H1 (cell line): ENCODE measurements around the gene POC1B. TPM values are rescaled to one million over a fixed set of nuclear protein-coding genes. Genes with fewer than 3 reads are reported as not detected.

Experiments used
- CTCF ChIA-PET: fragments of 300-600 bp; sonication (Branson Sonifier 250); formaldehyde crosslinking; loops from one replicate; lab custom pipeline; 2021; ENCODE audit not compliant: partially characterized antibody; lab: Charles Lee
- POLR2A ChIA-PET: fragments of 300-600 bp; sonication (Branson Sonifier 250); formaldehyde crosslinking; loops from one replicate; lab custom pipeline; 2021; ENCODE audit warnings: inconsistent platforms; ENCODE audit not compliant: partially characterized antibody; lab: Charles Lee
- DNase-seq, 2 experiments: peaks; one replicate each; pipeline versions ENCODE4 v3.0.0 to v3.0.0-alpha.2; 2010 to 2022; ENCODE audit warnings: low spot score in 2 of 2, low read depth in 1 of 2, mixed read lengths in 1 of 2
- FAIRE-seq: peaks from 2 replicates; lab custom pipeline; 2011; peaks lifted over from hg19 to GRCh38; lab: Jason Lieb, UNC
- H2AFZ ChIP-seq: 2 replicates; pipeline ENCODE4 v1.8.1; 2012; ENCODE audit warnings: low read length, inconsistent platforms
- H2AK5ac ChIP-seq: 2 replicates; pipeline ENCODE4 v1.6.1; 2013; ENCODE audit warnings: low read depth, low read length
- H2BK120ac ChIP-seq: replicated peaks from 2 replicates; pipeline ENCODE3; 2013; ENCODE audit warnings: low read depth, low read length, inconsistent platforms
- H2BK12ac ChIP-seq: 2 replicates; pipeline ENCODE4 v1.6.1; 2013; ENCODE audit warnings: low read depth, low read length
- H2BK15ac ChIP-seq: 2 replicates; pipeline ENCODE4 v1.6.1; 2013; ENCODE audit warnings: low read length
- H2BK20ac ChIP-seq: 2 replicates; pipeline ENCODE4 v1.6.1; 2013; ENCODE audit warnings: low read length
- H2BK5ac ChIP-seq: 2 replicates; pipeline ENCODE4 v1.6.1; 2013; ENCODE audit warnings: low read depth, low read length
- H3K14ac ChIP-seq: 2 replicates; pipeline ENCODE4 v1.6.1; 2013; ENCODE audit warnings: inconsistent platforms; ENCODE audit not compliant: insufficient read length
- H3K18ac ChIP-seq: 2 replicates; pipeline ENCODE4 v1.6.1; 2013; ENCODE audit warnings: low read length; ENCODE audit errors: extremely low read depth
- H3K23ac ChIP-seq: 2 replicates; pipeline ENCODE4 v1.6.1; 2013; ENCODE audit warnings: inconsistent platforms; ENCODE audit not compliant: insufficient read length
- H3K23me2 ChIP-seq: 2 replicates; pipeline ENCODE4 v1.6.1; 2013; ENCODE audit warnings: low read depth, low read length
- H3K27ac ChIP-seq: 2 replicates; pipeline ENCODE4 v1.6.1; 2011; ENCODE audit warnings: low read depth, low read length, inconsistent platforms
- H3K27me3 ChIP-seq, 4 experiments: replicated peaks in 1 of 4; 1 replicate in 1 of 4; 2 replicates in 3 of 4; pipeline versions ENCODE4 v1.6.1 to v1.8.1; 2011 to 2013; ENCODE audit warnings: low read length in 3 of 4, mild to moderate bottlenecking in 3 of 4, inconsistent platforms in 2 of 4, mixed read lengths in 2 of 4, moderate library complexity in 1 of 4; ENCODE audit not compliant: control insufficient read depth in 3 of 4, insufficient read depth in 3 of 4; ENCODE audit errors: extremely low read depth in 1 of 4
- H3K36me3 ChIP-seq, 4 experiments: 2 replicates each; pipeline versions ENCODE4 v1.6.1 to v1.8.1; 2011 to 2013; ENCODE audit warnings: mild to moderate bottlenecking in 4 of 4, low read length in 3 of 4, moderate library complexity in 2 of 4, control low read depth in 1 of 4, inconsistent platforms in 1 of 4; ENCODE audit not compliant: insufficient read depth in 4 of 4, control insufficient read depth in 2 of 4
- H3K4ac ChIP-seq: replicated peaks from 2 replicates; pipeline ENCODE3; 2013; ENCODE audit warnings: low read length, low read depth, mixed read lengths, inconsistent platforms; ENCODE audit not compliant: insufficient read length
- H3K4me1 ChIP-seq, 4 experiments: replicated peaks in 1 of 4; 1 replicate in 1 of 4; 2 replicates in 3 of 4; pipeline versions ENCODE4 v1.6.1 to v1.8.1; 2011 to 2013; ENCODE audit warnings: low read length in 3 of 4, inconsistent platforms in 2 of 4, mixed read lengths in 1 of 4; ENCODE audit not compliant: insufficient read depth in 4 of 4, control insufficient read depth in 3 of 4
- H3K4me2 ChIP-seq, 2 experiments: 2 replicates each; pipeline versions ENCODE4 v1.6.1 to v1.8.1; 2011 to 2013; ENCODE audit warnings: low read depth in 2 of 2, low read length in 2 of 2, control low read depth in 1 of 2, inconsistent platforms in 1 of 2, mild to moderate bottlenecking in 1 of 2; ENCODE audit not compliant: insufficient read depth in 1 of 2
- H3K4me3 ChIP-seq, 4 experiments: fragments of 200-600, 300-600 bp in 1 of 4; sonication (generic), shearing (Covaris generic), sonication (Bioruptor Twin) in 1 of 4; 2 replicates each; pipeline versions ENCODE4 v1.5.1 to v1.8.1; 2011 to 2016; ENCODE audit warnings: low read length in 4 of 4, low read depth in 3 of 4, control low read depth in 2 of 4, inconsistent platforms in 2 of 4, mild to moderate bottlenecking in 2 of 4, mixed read lengths in 1 of 4, moderate library complexity in 1 of 4; ENCODE audit not compliant: insufficient read depth in 2 of 4; ENCODE audit errors: extremely low read depth in 1 of 4
- H3K56ac ChIP-seq: replicated peaks from 2 replicates; pipeline ENCODE3; 2013; ENCODE audit warnings: low read depth, mild to moderate bottlenecking, mixed read lengths, low read length, inconsistent platforms; ENCODE audit not compliant: insufficient read length
- H3K79me1 ChIP-seq: 2 replicates; pipeline ENCODE4 v1.6.1; 2013; ENCODE audit warnings: low read depth, low read length, control low read depth
- H3K79me2 ChIP-seq, 2 experiments: 2 replicates each; pipeline versions ENCODE4 v1.6.1 to v1.8.1; 2012 to 2013; ENCODE audit warnings: low read length in 2 of 2, mild to moderate bottlenecking in 2 of 2, inconsistent platforms in 1 of 2; ENCODE audit not compliant: insufficient read depth in 2 of 2, control insufficient read depth in 1 of 2
- H3K9ac ChIP-seq, 4 experiments: replicated peaks in 1 of 4; 1 replicate in 1 of 4; 2 replicates in 3 of 4; pipeline versions ENCODE4 v1.6.1 to v1.8.1; 2011 to 2013; ENCODE audit warnings: low read depth in 3 of 4, low read length in 3 of 4, control low read depth in 2 of 4, mild to moderate bottlenecking in 2 of 4, moderate library complexity in 2 of 4, inconsistent platforms in 1 of 4; ENCODE audit errors: extremely low read depth in 1 of 4
- H3K9me3 ChIP-seq, 2 experiments: 2 replicates each; pipeline versions ENCODE4 v1.6.1 to v1.8.1; 2012 to 2013; ENCODE audit warnings: mild to moderate bottlenecking in 2 of 2, moderate library complexity in 2 of 2, control low read depth in 1 of 2, inconsistent platforms in 1 of 2, low read depth in 1 of 2, low read length in 1 of 2, mixed read lengths in 1 of 2; ENCODE audit not compliant: insufficient read depth in 2 of 2
- H4K20me1 ChIP-seq, 2 experiments: replicated peaks in 1 of 2; 2 replicates each; pipeline versions ENCODE3 to v1.8.1; 2011 to 2013; ENCODE audit warnings: inconsistent platforms in 2 of 2, low read length in 2 of 2, mild to moderate bottlenecking in 1 of 2; ENCODE audit not compliant: insufficient read depth in 2 of 2, control insufficient read depth in 1 of 2
- H4K5ac ChIP-seq: 2 replicates; pipeline ENCODE4 v1.6.1; 2013; ENCODE audit warnings: low read length, low read depth, mixed read lengths, inconsistent platforms; ENCODE audit not compliant: insufficient read length
- H4K8ac ChIP-seq: 2 replicates; pipeline ENCODE4 v1.8.0; 2013; ENCODE audit warnings: mild to moderate bottlenecking, moderate library complexity, low read length, inconsistent platforms; ENCODE audit not compliant: insufficient read depth; ENCODE audit errors: extremely low read depth
- H4K91ac ChIP-seq: replicated peaks from 2 replicates; pipeline ENCODE3; 2013; ENCODE audit warnings: low read length, mixed read lengths, inconsistent platforms; ENCODE audit not compliant: insufficient read length
- ATF3 ChIP-seq: IDR thresholded peaks from 2 replicates; pipeline ENCODE4 v1.6.1; 2011; ENCODE audit warnings: low read depth, mild to moderate bottlenecking, low read length; ENCODE audit not compliant: insufficient read depth
- HDAC6 ChIP-seq: IDR thresholded peaks from one replicate; pipeline ENCODE4 v1.7.1; 2012; ENCODE audit warnings: low read depth, mild to moderate bottlenecking, inconsistent platforms, low read length, moderate library complexity
- KDM1A ChIP-seq: fragments of 200-600, 300-600 bp; sonication (generic); IDR thresholded peaks from 2 replicates; pipeline ENCODE4 v1.7.1; 2016; ENCODE audit warnings: mild to moderate bottlenecking, low read length, borderline replicate concordance
- KDM4A ChIP-seq: IDR thresholded peaks from one replicate; pipeline ENCODE4 v1.7.1; 2012; ENCODE audit warnings: low read depth, mild to moderate bottlenecking, moderate library complexity, low read length, inconsistent platforms; ENCODE audit not compliant: severe bottlenecking
- ZNF274 ChIP-seq: IDR thresholded peaks from 2 replicates; pipeline ENCODE4 v1.7.0; 2012; ENCODE audit warnings: low read length, borderline replicate concordance; ENCODE audit errors: extremely low read depth
- WGBS, 2 experiments: shearing (Covaris generic) in 1 of 2; methylation state at CpG; one replicate each; pipeline versions ENCODE4 v1.1.6 to v1.1.7; 2013 to 2015; ENCODE audit warnings: low lambda C conversion rate in 2 of 2, mixed read lengths in 2 of 2, inconsistent platforms in 1 of 2, low coverage in 1 of 2, missing lambda C conversion rate in 1 of 2; ENCODE audit not compliant: insufficient replicate concordance in 2 of 2, insufficient coverage in 1 of 2, insufficient read length in 1 of 2; ENCODE audit errors: extremely low coverage in 1 of 2, missing lambda C conversion rate in 1 of 2; 5-methylcytosine and 5-hydroxymethylcytosine counted together
- polyA plus RNA-seq, 7 experiments: library from polyadenylated mRNA; depleted of rRNA in 3 of 7; stranded (reverse) in 5 of 7; unstranded in 2 of 7; fragments of >200 nt in 5 of 7; fragments of 200-250 nt in 2 of 7; gene quantifications; 1 replicate in 5 of 7; 2 replicates in 1 of 7; 4 replicates in 1 of 7; pipeline versions ENCODE4 v1.2.1 to v1.2.3, GENCODE V29; 2011 to 2013; ENCODE audit warnings: missing spikeins in 2 of 7, mixed read lengths in 2 of 7
- total RNA-seq: library from RNA; stranded (reverse); fragmentation: NEBNext Ultra II Directional; extraction: Animal tissue kit (Norgen Biotek cat#: 25700); gene quantifications from 2 replicates; pipeline ENCODE4 v1.2.1, GENCODE V29; 2021

Gene POC1B
- total and polyA plus RNA-seq, 2 of the 8 experiments (the other 6 are each of a cell fraction or from before 2014, with no cell fraction given): 7.5 to 16.3 TPM

- no peaks in the 10 kb centered on the region for H3K9me3 ChIP-seq
- H4K5ac ChIP-seq: no peak overlapping the region
- no peak overlapping the region for H2AFZ ChIP-seq
- no peak overlapping the region for H3K4me3 ChIP-seq
- no peak overlapping the region for H3K4ac ChIP-seq
- H3K27me3 ChIP-seq: no peaks in the 10 kb centered on the region
- no peaks in the 10 kb centered on the region for H4K20me1 ChIP-seq
- peak overlapping the region; percentile 40; the same call in 1 of the 2 replicates for H2AK5ac ChIP-seq
- CTCF ChIA-PET: interaction anchor here (0.7 to 2.5 kb wide), 4 partner anchors 20 to 91 kb away, joined by 3 to 13 read pairs (median 4); no protein-coding TSS in a partner anchor
- 0 out of 2 replicates have a peak, but pooled peaks cover 2% of the 10 kb centered on the region for H3K79me1 ChIP-seq
- no peaks in the 10 kb centered on the region for H3K23me2 ChIP-seq
- no peak for TF ChIP-seq KDM4A
- TF ChIP-seq HDAC6: no peak
- TF ChIP-seq ATF3: no peak
- TF ChIP-seq KDM1A: no peak
- TF ChIP-seq ZNF274: no peak
- TF ChIP-seq, all 59 proteins: peak for 0
- Histone ChIP-seq H3K4me1 (peaks cover 0 to 3% (median 2%) of the 10 kb centered on the region in 4 experiments; a peak in 3 of 7 replicates), H2BK15ac (no peak overlapping the region), H3K9ac (no peak overlapping the region), H3K4me2 (no peak overlapping the region), H2BK5ac (no peak overlapping the region), H3K36me3 (no peaks in the 10 kb centered on the region), H3K23ac (no peak overlapping the region), H3K56ac (no peak overlapping the region), H2BK20ac (no peak overlapping the region), H3K14ac (no peak overlapping the region), H2BK12ac (0 out of 2 replicates have a peak overlapping the region, but pooled peaks have one; percentile 12), H4K91ac (no peak overlapping the region), H3K79me2 (peaks cover 0 to 4% of the 10 kb centered on the region in 2 experiments; a peak in 1 of 4 replicates), H2BK120ac (no peak overlapping the region), H4K8ac (no peak overlapping the region), H3K27ac (no peak overlapping the region), H3K18ac (no peak overlapping the region)
- POLR2A ChIA-PET: no interaction called here
- FAIRE-seq (no peak), DNase-seq (no peak)
- WGBS, 2 experiments: 66% methylated on average over 4 of the region's 4 CpGs; no CpG with 5 or more reads in 1 of the 2 experiments
Measured at GRCh38 chr12:89516633-89517032, 9.2 kb downstream of the POC1B start.
